ENCODE results near the gene GCSH.

- no peak for TF ChIP-seq FOXM1 (CRISPR knock-in tag; IDR thresholded peaks at IDR 0.05)
- TF ChIP-seq, protein P1, sequence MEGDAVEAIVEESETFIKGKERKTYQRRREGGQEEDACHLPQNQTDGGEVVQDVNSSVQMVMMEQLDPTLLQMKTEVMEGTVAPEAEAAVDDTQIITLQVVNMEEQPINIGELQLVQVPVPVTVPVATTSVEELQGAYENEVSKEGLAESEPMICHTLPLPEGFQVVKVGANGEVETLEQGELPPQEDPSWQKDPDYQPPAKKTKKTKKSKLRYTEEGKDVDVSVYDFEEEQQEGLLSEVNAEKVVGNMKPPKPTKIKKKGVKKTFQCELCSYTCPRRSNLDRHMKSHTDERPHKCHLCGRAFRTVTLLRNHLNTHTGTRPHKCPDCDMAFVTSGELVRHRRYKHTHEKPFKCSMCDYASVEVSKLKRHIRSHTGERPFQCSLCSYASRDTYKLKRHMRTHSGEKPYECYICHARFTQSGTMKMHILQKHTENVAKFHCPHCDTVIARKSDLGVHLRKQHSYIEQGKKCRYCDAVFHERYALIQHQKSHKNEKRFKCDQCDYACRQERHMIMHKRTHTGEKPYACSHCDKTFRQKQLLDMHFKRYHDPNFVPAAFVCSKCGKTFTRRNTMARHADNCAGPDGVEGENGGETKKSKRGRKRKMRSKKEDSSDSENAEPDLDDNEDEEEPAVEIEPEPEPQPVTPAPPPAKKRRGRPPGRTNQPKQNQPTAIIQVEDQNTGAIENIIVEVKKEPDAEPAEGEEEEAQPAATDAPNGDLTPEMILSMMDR (CRISPR knock-in tag; IDR thresholded peaks at IDR 0.05): no peak
- TF ChIP-seq XRCC5 (optimal IDR thresholded peaks at IDR 0.05; ENCODE audit: low read length): no peak
- no peak for TF ChIP-seq ZFP37 (CRISPR knock-in tag; IDR thresholded peaks at IDR 0.05; ENCODE audit: borderline replicate concordance)
- TF ChIP-seq, protein P2, sequence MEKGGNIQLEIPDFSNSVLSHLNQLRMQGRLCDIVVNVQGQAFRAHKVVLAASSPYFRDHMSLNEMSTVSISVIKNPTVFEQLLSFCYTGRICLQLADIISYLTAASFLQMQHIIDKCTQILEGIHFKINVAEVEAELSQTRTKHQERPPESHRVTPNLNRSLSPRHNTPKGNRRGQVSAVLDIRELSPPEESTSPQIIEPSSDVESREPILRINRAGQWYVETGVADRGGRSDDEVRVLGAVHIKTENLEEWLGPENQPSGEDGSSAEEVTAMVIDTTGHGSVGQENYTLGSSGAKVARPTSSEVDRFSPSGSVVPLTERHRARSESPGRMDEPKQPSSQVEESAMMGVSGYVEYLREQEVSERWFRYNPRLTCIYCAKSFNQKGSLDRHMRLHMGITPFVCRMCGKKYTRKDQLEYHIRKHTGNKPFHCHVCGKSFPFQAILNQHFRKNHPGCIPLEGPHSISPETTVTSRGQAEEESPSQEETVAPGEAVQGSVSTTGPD (CRISPR knock-in tag; IDR thresholded peaks at IDR 0.05): no peak
- no peak for TF ChIP-seq ZNF280B (CRISPR knock-in tag; IDR thresholded peaks at IDR 0.05; ENCODE audit: borderline replicate concordance)
- TF ChIP-seq BRCA1 (CRISPR knock-in tag; IDR thresholded peaks at IDR 0.05): no peak
- TF ChIP-seq ZNF12 (CRISPR knock-in tag; IDR thresholded peaks at IDR 0.05): no peak
- TF ChIP-seq TCF12 (IDR thresholded peaks at IDR 0.05): no peak
- TF ChIP-seq TCF12 (CRISPR knock-in tag; IDR thresholded peaks at IDR 0.05): no peak
- TF ChIP-seq, protein P3, sequence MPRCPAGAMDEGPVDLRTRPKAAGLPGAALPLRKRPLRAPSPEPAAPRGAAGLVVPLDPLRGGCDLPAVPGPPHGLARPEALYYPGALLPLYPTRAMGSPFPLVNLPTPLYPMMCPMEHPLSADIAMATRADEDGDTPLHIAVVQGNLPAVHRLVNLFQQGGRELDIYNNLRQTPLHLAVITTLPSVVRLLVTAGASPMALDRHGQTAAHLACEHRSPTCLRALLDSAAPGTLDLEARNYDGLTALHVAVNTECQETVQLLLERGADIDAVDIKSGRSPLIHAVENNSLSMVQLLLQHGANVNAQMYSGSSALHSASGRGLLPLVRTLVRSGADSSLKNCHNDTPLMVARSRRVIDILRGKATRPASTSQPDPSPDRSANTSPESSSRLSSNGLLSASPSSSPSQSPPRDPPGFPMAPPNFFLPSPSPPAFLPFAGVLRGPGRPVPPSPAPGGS (CRISPR knock-in tag; IDR thresholded peaks at IDR 0.05): no peak
- no peak for TF ChIP-seq CHD2 (IDR thresholded peaks at IDR 0.05; ENCODE audit: low read depth, low read length)
- TF ChIP-seq, protein P4, sequence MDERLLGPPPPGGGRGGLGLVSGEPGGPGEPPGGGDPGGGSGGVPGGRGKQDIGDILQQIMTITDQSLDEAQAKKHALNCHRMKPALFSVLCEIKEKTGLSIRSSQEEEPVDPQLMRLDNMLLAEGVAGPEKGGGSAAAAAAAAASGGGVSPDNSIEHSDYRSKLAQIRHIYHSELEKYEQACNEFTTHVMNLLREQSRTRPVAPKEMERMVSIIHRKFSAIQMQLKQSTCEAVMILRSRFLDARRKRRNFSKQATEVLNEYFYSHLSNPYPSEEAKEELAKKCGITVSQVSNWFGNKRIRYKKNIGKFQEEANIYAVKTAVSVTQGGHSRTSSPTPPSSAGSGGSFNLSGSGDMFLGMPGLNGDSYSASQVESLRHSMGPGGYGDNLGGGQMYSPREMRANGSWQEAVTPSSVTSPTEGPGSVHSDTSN (CRISPR knock-in tag; IDR thresholded peaks at IDR 0.05): no peak
These were observed 35.5 kb downstream of the GCSH start for GRCh38 chr16:81060576-81061306.
